Heart left ventricle (tissue), 13 donors: Measurements from ENCODE around the gene SOHLH2.

ENCODE experiments used
- POLR2A ChIP-seq, 2 donors: fragments of 450-650 bp; IDR thresholded peaks; one replicate each; pipeline ENCODE4 v1.6.1; 2017; ENCODE audit warnings: antibody characterized with exemption in 2 of 2, mild to moderate bottlenecking in 2 of 2, moderate library complexity in 2 of 2
- TF ChIP-seq, protein P1 (sequence below), 12 donors: fragments of 200-600 bp; sonication (generic) in 4 of 12; IDR thresholded peaks; one replicate each; pipeline versions ENCODE4 v1.5.0 to v1.8.0; 2018 to 2022; ENCODE audit warnings: antibody characterized with exemption in 12 of 12, mild to moderate bottlenecking in 5 of 12
- donor health status: ischemic (EF 13 %, LVEDD 7.1; RV severe dilation, severe dysfunction).
- donor health status: DM: no; HTN: yes; CAD: no.
- donor health status: DM: no; HTN: no; CAD: no.
- donor health status: ischemic (EF 25% LVEDD 6.9; RV normal size, moderate dysfunction).
- donor health status: ischemic (EF 25% LVEDD 5.7; RV mildly dilated, moderate dysfunction).
- donor health status: ischemic (EF 35%, LVEDD 5.7; RV mildly dilated, moderate dysfunction).
- donor health status: nonischemic (EF 11% LVEDD 7.7; RV severe dilation, severe dysfunction).
- donor health status: DM: yes; HTN: yes; CAD: no.
- donor health status: PGD.
- donor health status: ischemic (EF 29% LVEDD 5.4; RV normal size, mild dysfunction).
- donor health status: nonischemic (EF 23%, LVEDD 6.1; RV moderate dilation, normal function).

DNA sequence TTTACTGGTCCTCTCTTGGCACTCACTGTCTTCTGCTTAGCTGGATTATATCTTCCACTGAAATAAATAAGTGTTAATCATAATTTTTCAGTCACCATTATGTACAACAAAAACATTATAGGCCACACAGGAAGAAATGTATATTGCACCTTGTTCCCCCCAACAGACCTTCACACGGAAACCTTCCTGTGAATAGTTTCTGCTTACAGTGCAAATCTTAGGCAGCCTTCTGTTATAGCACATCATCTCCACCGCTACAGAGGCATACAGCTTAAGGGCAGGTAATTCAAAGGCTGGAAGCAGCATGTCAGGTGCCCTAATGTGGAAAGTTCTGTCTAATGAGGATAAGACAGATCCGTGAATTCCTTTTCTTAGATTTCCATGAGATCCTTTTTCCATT, 16.9 kb upstream of the SOHLH2 start:
- TF ChIP-seq, protein P1, sequence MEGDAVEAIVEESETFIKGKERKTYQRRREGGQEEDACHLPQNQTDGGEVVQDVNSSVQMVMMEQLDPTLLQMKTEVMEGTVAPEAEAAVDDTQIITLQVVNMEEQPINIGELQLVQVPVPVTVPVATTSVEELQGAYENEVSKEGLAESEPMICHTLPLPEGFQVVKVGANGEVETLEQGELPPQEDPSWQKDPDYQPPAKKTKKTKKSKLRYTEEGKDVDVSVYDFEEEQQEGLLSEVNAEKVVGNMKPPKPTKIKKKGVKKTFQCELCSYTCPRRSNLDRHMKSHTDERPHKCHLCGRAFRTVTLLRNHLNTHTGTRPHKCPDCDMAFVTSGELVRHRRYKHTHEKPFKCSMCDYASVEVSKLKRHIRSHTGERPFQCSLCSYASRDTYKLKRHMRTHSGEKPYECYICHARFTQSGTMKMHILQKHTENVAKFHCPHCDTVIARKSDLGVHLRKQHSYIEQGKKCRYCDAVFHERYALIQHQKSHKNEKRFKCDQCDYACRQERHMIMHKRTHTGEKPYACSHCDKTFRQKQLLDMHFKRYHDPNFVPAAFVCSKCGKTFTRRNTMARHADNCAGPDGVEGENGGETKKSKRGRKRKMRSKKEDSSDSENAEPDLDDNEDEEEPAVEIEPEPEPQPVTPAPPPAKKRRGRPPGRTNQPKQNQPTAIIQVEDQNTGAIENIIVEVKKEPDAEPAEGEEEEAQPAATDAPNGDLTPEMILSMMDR (IDR thresholded peaks at IDR 0.05) = no peak
- no peak for TF ChIP-seq POLR2A (IDR thresholded peaks at IDR 0.05)
